Measurements from ENCODE around the gene NRIP1.

DNA sequence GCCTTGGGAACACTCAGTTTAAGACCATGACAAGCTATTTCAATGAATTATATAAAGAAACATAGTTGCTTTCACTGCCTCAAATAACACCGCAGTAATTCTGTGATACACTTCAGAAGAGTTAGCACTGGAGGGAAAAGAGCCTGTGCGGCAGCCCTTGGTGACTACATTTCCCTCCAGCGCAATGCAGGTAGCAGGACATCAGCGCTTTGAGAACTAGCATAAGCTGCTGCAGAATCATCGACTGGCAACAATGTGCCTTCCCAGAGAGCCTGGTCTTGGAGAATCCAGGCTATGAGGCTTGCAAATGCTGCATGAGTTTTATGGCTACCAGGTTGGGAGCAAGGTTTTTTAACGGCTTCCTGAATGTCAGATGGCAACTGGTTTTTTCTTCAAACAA lies 7.5 kb downstream of the NRIP1 start:
- TF ChIP-seq, protein P1, sequence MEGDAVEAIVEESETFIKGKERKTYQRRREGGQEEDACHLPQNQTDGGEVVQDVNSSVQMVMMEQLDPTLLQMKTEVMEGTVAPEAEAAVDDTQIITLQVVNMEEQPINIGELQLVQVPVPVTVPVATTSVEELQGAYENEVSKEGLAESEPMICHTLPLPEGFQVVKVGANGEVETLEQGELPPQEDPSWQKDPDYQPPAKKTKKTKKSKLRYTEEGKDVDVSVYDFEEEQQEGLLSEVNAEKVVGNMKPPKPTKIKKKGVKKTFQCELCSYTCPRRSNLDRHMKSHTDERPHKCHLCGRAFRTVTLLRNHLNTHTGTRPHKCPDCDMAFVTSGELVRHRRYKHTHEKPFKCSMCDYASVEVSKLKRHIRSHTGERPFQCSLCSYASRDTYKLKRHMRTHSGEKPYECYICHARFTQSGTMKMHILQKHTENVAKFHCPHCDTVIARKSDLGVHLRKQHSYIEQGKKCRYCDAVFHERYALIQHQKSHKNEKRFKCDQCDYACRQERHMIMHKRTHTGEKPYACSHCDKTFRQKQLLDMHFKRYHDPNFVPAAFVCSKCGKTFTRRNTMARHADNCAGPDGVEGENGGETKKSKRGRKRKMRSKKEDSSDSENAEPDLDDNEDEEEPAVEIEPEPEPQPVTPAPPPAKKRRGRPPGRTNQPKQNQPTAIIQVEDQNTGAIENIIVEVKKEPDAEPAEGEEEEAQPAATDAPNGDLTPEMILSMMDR (IDR thresholded peaks at IDR 0.05) = no peak
- no peak for TF ChIP-seq POLR2AphosphoS5 (IDR thresholded peaks at IDR 0.05; ENCODE audit: insufficient read depth in 1 of 2, low read depth in 1 of 2)
- no peak for TF ChIP-seq POLR2A (IDR thresholded peaks at IDR 0.05)

Data from vagina (tissue), 2 donors.